T-helper 2 cell treated with Interferon-gamma antibody and Interleukin-4, amounts not matched to agents 100 ng/mL and 5 ng/mL, for 36 hours (primary cell): Measurements from ENCODE around the gene PCDHB5. TPM values are rescaled to one million over a fixed set of nuclear protein-coding genes. Genes with fewer than 3 reads are reported as not detected.
"Not testable (repeated sequence)": the region's sequence is repeated elsewhere in the genome, so short reads cannot be mapped to it uniquely, and the experiment has no call there.

Experiments used
- intact Hi-C: fragments of 100-400 bp; cut with micrococcal nuclease; formaldehyde crosslinking; loops from one replicate; pipeline ENCODE4 v1.15.1; 2023
- total RNA-seq: library from RNA; stranded (reverse); gene quantifications from 2 replicates; pipeline ENCODE4 v1.2.3, GENCODE V29; 2022

Gene PCDHB5
- total RNA-seq, 1 donor from 2014 or later, result not detected

DNA sequence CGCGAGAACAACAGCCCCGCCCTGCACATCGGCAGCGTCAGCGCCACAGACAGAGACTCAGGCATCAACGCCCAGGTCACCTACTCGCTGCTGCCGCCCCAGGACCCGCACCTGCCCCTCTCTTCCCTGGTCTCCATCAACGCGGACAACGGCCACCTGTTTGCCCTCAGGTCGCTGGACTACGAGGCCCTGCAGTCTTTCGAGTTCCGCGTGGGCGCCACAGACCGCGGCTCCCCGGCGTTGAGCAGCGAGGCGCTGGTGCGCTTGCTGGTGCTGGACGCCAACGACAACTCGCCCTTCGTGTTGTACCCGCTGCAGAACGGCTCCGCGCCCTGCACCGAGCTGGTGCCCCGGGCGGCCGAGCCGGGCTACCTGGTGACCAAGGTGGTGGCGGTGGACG lies 16.6 kb downstream of the PCDHB5 start:
- intact Hi-C loops, result not testable (repeated sequence)

DNA sequence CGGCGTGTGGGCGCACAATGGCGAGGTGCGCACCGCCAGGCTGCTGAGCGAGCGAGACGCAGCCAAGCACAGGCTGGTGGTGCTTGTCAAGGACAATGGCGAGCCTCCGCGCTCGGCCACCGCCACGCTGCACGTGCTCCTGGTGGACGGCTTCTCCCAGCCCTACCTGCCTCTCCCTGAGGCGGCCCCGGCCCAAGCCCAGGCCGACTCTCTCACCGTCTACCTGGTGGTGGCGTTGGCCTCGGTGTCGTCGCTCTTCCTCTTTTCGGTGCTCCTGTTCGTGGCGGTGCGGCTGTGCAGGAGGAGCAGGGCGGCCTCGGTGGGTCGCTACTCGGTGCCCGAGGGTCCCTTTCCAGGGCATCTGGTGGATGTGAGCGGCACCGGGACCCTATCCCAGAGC lies 17.1 kb downstream of the PCDHB5 start:
- intact Hi-C loops, result not testable (repeated sequence)

DNA sequence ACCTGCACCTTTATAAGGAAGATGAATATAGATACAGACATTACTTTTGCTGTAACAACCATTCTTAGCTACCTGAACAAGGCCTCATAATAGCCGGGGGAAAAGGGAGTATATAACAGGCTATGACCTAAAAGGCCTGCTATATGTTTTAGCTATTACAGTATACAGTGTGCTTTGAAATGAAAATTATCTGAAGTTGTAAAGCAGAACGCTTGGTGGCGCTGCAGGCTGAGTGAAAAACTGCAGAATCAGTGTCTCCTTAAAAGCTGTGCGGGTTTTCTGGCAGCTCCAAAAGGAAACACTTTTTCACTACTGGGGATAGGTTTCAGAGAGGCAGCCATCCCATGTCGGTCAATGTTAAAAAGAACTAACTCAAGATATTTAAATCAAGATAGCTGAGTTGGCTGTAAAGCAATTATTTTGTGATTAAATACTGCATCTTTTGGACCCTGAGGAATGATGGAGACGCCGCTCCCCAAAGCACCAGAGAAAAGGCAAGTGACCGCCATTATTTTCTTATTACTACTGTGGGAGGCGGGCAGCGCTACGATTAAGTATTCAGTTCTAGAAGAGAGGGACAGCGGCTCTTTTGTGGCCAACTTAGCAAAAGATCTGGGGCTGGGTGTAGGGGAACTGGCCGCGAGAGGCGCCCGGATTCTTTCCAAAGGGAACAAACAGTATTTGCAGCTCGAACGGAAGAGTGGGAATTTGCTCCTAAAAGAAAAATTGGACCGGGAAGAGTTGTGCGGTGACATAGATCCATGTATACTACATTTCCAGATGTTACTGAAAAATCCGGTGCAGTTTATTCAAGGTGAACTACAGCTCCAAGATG lies 20.8 kb downstream of the PCDHB5 start:
- intact Hi-C loops, result no loop called here

DNA sequence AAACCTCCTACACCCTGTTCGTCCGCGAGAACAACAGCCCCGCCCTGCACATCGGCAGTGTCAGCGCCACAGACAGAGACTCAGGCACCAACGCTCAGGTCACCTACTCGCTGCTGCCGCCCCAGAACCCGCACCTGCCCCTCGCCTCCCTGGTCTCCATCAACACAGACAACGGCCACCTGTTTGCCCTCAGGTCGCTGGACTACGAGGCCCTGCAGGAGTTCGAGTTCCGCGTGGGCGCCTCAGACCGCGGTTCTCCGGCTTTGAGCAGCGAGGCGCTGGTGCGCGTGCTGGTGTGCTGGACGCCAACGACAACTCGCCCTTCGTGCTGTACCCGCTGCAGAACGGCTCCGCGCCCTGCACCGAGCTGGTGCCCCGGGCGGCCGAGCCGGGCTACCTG lies 22.4 kb downstream of the PCDHB5 start:
- intact Hi-C loops, result not testable (repeated sequence)

DNA sequence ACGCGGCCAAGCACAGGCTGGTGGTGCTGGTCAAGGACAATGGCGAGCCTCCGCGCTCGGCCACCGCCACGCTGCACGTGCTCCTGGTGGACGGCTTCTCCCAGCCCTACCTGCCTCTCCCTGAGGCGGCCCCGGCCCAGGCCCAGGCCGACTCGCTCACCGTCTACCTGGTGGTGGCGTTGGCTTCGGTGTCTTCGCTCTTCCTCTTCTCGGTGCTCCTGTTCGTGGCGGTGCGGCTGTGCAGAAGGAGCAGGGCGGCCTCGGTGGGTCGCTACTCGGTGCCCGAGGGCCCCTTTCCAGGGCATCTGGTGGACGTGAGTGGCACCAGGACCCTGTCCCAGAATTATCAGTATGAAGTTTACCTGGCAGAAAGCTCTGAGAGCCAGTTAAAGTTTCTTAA lies 22.9 kb downstream of the PCDHB5 start:
- intact Hi-C loops, result not testable (repeated sequence)

DNA sequence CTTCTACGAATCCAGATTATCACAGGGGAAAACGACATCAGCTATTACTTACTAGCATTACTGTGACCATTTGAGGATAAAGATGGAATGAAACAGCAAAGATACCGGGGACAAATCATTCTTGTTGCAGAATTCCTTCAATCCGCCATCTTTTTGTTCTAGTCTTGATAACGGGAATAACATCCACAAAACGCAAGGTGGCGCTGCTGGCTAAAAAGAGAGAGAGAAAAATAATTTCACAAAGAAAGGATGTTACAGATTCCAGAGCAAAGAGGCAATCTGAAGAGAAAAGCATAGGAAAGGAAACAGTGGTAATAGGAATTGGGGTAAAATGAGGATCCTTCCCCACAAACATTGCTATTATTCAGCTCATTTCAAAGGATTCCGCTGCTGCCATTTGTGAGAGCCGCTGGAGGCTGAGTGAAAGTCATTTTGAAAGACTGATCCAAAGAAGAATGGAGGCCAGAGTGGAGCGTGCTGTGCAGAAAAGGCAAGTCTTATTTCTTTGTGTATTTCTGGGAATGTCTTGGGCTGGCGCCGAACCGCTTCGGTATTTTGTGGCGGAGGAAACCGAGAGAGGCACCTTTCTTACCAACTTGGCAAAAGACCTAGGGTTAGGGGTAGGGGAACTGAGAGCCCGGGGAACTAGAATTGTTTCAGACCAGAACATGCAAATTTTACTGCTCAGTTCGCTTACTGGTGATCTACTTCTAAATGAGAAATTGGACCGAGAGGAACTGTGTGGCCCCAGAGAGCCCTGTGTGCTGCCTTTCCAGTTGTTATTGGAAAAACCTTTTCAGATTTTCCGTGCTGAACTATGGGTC lies 37.6 kb downstream of the PCDHB5 start, which contains the start of gene PCDHB7:
PCDHB7 (plus strand) TSS at position 264 of the 824 bp plus-strand sequence; CDS start at position 456, 192 bp downstream.
- intact Hi-C loops, result no loop called here

DNA sequence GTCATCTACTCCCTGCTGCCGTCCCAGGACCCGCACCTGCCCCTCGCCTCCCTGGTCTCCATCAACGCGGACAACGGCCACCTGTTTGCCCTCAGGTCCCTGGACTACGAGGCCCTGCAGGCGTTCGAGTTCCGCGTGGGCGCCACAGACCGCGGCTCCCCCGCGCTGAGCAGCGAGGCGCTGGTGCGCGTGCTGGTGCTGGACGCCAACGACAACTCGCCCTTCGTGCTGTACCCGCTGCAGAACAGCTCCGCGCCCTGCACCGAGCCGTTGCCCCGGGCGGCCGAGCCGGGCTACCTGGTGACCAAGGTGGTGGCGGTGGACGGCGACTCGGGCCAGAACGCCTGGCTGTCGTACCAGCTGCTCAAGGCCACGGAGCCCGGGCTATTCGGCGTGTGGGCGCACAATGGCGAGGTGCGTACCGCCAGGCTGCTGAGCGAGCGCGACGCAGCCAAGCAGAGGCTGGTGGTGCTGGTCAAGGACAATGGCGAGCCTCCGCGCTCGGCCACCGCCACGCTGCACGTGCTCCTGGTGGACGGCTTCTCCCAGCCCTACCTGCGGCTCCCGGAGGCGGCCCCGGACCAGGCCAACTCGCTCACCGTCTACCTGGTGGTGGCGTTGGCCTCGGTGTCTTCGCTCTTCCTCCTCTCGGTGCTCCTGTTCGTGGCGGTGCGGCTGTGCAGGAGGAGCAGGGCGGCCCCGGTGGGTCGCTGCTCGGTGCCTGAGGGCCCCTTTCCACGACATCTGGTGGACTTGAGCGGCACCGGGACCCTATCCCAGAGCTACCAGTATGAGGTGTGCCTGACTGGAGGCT lies 39.5 kb downstream of the PCDHB5 start:
- intact Hi-C loops, result not testable (repeated sequence)

DNA sequence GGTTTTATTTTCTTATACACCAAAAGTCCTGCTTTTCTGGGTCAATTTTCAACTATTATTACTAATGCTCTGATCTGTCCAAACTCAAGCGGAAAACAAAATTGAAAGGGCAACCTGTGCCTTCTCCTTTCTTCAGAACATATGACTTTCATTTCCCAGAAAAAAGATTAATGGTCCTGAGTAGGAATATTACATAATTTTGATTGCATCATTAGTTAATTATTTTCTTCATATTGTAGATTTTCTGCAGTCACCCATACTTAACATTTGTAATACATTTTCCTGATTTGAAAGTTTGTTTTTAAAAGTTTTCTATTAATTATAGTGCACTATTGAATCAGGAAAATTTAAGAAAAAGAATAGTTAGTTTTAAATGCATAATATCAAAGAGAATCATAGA lies 40.9 kb downstream of the PCDHB5 start:
- intact Hi-C loops, result no loop called here

DNA sequence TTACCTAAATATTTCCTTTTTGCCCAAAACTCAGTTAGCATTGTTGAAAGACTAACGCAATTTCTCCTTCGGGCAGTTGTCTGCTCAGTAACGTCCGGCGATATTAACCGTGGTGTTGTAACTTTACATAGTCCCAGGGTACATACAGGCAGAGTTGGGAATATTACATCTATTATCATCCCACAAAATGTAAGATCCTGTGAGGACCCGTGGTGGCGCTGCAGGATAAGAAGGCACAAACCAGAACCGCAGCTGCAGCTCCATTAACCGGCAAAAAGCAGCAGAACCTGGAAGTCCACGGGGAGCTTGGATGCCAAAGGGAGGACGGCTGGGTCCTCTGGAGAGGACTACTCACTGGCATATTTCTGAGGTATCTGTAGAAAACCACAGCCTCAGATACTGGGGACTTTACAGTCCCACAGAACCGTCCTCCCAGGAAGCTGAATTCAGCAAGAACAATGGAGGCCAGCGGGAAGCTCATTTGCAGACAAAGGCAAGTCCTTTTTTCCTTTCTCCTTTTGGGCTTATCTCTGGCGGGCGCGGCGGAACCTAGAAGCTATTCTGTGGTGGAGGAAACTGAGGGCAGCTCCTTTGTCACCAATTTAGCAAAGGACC lies 42.7 kb downstream of the PCDHB5 start, which contains the start of gene PCDHB8:
PCDHB8 (plus strand) TSS at position 214 of the 615 bp plus-strand sequence; CDS start at position 459, 245 bp downstream.
- intact Hi-C loops, result not testable (repeated sequence)

DNA sequence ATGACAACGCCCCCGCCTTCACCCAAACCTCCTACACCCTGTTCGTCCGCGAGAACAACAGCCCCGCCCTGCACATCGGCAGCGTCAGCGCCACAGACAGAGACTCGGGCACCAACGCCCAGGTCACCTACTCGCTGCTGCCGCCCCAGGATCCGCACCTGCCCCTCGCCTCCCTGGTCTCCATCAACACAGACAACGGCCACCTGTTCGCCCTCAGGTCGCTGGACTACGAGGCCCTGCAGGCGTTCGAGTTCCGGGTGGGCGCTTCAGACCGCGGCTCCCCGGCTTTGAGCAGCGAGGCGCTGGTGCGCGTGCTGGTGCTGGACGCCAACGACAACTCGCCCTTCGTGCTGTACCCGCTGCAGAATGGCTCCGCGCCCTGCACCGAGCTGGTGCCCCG lies 44.4 kb downstream of the PCDHB5 start:
- intact Hi-C loops, result not testable (repeated sequence)

DNA sequence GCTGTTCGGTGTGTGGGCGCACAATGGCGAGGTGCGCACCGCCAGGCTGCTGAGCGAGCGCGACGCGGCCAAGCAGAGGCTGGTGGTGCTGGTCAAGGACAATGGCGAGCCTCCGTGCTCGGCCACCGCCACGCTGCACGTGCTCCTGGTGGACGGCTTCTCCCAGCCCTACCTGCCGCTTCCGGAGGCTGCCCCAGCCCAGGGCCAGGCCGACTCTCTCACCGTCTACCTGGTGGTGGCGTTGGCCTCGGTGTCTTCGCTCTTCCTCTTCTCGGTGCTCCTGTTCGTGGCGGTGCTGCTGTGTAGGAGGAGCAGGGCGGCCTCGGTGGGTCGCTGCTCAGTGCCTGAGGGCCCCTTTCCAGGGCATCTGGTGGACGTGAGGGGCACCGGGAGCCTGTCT lies 44.9 kb downstream of the PCDHB5 start:
- intact Hi-C loops, result not testable (repeated sequence)

DNA sequence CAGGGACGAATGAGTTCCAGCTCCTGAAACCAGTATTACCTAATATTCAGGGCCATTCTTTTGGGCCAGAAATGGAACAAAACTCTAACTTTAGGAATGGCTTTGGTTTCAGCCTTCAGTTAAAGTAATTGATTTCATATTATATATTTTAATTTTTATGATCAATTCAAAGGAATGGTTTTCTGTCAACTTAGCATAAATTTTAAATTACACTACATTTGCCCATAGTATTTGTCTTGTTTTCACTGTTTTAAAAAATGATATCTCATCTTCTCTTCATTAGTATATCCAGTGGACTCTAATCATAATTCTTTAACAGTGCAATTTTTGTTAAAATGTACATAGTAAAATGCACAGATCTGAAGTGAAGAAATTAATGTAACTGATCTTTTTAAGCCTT lies 45.3 kb downstream of the PCDHB5 start:
- intact Hi-C loops, result no loop called here

DNA sequence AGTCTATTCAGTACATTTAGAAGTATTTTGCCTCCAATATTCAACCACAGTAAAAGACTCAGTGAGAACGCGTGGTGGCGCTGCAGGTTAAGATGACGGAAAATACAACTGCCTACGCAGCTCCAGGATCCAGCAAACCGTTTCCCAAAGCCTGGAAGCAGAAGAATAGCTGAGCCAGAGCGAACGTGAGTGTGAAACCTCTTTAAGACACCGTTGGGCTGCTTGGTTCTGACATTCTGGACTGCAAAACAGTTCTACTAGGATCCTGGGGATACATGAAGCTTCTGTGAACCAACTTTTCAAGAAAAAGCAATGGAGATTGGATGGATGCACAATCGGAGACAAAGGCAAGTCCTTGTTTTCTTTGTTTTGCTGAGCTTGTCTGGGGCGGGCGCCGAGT lies 47.2 kb downstream of the PCDHB5 start, which contains the start of gene PCDHB16:
PCDHB16 (plus strand) TSS at position 140 of the 400 bp plus-strand sequence; CDS start at position 313, 173 bp downstream.
- intact Hi-C loops, result no loop called here

DNA sequence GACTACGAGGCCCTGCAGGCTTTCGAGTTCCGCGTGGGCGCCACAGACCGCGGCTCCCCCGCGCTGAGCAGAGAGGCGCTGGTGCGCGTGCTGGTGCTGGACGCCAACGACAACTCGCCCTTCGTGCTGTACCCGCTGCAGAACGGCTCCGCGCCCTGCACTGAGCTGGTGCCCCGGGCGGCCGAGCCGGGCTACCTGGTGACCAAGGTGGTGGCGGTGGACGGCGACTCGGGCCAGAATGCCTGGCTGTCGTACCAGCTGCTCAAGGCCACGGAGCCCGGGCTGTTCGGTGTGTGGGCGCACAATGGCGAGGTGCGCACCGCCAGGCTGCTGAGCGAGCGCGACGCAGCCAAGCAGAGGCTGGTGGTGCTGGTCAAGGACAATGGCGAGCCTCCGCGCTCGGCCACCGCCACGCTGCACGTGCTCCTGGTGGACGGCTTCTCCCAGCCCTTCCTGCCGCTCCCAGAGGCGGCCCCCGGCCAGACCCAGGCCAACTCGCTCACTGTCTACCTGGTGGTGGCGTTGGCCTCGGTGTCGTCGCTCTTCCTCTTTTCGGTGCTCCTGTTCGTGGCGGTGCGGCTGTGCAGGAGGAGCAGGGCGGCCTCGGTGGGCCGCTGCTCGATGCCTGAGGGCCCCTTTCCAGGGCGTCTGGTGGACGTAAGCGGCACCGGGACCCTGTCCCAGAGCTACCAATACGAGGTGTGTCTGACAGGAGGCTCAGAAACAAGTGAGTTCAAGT lies 49.3 kb downstream of the PCDHB5 start:
- intact Hi-C loops, result not testable (repeated sequence)

DNA sequence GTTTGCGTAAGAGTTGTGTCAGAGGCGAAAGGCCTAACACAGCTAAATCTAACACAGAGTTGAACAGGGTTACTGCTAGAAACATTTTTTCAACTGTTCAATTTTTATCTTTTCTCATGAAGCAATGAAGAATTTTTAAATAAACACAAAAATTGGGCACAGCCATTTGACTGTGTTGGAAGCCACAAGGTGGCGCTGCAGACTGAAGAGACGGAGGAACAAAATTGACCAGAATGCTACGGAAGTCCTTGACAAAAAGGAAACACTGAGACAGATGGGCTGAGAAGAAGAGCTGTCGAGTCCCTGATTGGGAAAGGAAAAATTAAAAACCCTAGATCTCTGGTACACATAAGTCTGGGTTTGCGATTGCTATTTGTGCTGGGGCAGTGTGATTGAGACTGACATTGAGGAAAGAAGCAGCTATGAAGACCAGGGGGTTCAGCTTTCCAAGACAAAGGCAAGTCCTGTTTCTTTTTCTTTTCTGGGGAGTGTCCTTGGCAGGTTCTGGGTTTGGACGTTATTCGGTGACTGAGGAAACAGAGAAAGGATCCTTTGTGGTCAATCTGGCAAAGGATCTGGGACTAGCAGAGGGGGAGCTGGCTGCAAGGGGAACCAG lies 52.0 kb downstream of the PCDHB5 start, which contains the start of gene PCDHB9:
PCDHB9 (plus strand) TSS at position 265 of the 616 bp plus-strand sequence; CDS start at position 423, 158 bp downstream.
- intact Hi-C loops, result no loop called here
